ENCODE measurements around the gene ATP6V1B1.

ATP6V1B1 gene

DNA sequence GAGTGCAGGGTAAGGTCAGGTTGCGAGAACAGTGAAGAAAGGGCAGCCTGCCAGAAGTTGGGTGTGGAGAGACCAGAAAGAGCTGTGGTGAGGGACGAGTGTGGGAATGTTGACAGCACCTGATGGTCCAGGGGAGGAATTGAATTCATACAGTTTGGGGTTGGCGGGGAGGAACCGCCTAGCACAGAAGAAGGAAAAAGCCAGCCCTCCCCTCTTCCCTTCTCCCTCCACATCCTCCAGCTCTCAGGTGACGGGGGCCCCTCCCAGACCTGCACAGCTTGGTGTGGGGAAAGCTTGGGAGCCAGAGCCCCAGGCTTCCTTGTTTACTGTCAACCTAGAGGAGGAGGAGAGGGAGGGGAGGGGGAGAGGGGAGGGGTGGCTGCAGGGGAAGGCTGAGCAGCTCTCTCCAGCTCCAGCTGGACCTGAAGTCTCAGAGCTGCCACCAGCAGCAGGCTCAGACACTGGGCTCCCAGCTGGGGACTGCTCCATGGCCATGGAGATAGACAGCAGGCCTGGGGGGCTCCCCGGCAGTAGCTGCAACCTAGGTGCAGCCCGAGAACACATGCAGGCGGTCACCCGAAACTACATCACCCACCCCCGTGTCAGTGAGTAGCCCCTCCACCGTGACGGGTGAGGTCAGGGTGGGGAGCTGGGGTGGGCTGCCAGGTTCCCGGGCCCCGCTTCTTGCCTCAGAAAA, at the start of gene ATP6V1B1:
Gene ATP6V1B1 (plus strand): TSS at position 433 of the 697 bp plus-strand sequence. CDS start 55 bp downstream, at position 488.
- no peak for DNase-seq

DNA sequence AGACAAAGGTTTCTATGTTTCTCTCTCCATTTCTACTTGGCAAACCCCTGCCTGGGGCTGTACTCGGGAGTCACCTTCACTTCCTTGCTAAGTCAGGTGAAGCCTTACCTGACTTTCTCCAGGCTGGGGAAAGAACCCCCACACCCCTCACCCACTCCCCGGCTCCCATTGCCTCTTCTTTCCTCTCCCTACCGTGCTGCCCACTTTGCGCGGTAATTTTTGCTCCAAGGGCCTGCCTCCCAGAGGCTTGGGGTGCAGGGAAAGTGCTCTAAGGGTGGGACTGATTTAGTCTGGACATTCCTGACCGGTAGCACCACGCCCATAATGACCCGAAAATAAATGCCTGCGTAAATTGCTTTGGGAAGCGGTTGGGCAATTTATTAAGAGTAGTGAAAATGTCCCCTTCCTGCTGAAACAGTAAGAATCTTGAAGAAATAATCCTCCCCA, 49.1 kb upstream of the ATP6V1B1 start:
- no peak for DNase-seq

DNA sequence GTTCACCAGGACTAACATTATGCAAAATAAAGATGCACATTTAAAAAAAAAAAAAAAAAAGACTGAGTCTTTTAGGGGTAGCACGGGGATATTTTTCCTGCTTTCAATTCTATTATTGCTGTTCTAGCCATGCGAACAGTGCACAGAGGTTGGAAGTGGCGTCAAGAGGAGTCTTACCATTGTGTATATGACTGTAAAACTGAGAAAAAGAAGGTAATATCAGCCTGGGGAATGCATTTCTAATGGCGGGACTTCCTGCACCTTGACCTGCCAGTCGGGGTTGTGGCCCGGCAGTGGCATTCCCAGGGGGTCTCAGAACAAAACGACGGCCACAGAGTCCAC, 48.5 kb upstream of the ATP6V1B1 start:
- no peak for DNase-seq

DNA sequence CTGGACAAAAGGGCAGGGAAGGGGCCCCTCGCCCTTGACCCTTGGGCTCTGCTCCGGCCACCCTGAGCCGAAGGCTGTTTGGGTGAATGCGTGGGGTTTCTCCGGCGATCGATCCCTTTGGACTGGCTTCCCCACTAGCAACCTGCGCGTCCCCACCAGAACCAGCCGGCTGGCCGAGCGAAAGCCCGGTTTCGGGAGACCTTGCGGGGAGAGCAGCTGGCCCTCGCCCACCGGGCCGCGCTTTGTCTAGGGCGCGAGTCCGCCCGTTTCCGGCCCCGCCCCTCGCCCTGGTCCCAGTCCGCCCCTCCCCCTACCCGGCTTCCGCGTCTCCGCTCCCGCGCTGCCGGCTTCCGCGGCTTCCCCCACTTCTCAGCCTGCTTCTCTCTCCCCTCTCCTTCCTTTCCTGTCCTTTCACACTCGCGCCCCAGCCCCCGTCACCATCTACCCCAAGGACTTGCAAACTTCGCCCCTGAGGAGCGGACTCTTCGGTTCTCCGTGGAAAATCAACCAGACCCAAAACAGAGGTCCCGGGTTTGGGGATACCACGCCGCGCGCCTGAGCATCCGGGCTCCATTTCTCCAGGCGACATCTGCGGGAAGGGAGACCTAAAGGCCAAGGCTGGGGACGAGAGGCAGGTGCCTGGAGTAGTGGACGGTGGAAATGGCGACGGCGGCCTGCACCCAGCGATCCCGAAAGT, 48.0 kb upstream of the ATP6V1B1 start:
- DNase-seq: no peak

DNA sequence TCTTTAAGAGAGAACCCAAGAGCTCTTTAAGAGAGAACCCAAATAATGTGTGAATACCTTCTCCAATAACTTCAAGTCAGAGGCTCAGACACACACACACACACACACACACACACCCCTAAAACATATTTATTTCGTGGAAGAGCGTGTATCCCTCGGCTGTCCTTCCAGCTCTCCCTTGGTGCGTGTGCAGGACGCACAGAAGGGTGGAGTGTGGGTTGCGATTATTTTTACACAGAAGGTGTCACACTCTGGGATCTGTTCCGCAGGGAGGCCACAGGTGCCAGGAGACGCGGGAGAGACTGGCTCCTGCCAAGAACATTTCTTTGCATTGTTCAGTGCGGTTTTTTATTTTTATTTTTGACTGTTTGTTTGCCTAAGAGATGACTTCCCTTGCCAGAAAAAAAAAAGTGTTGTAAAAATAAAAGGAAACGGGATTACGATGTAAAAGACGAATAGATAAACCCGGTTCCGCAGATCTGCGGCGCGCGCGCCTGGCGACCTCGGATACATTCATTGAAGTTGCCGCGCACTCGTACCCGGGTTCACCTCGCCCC, 47.3 kb upstream of the ATP6V1B1 start:
- no peak for DNase-seq

DNA sequence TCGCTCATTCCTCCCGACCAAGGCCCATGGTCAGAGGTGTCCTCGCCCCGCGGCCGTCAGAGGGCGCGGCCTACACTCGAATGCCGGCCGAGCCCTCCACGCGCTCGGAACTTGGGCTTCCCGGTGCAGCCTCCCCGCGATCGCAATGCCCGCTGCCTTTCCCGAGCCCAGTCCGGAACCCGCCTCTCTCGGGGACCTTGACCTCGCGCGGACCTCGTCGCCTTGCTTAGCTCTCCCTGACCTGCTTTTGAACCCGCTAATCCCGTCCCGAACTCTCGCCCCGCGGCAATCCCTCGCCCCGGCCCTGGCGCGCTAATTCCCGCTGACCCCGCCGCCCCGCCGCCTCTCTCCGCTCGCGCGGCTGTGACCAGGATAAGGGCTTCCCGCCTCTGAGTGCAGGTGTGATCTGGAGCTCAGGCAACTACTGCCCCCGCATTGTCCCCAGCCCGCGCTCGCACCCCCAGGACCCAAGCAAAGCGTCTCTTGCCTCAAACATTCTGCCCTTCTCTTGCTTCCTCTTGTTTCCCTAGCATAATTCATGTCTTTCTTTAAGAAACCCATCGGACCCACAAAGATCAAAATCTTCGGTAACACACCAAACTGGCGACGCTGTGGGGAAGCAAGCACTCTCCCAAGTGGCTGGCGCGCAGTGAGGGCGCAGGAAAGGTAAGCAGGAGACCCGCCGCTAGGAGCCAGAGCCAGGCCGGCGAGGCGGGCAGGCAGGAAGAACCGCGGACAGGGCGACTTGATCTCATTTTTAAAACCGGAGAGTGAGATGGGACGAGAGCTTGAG, 46.6 kb upstream of the ATP6V1B1 start:
- no peak for DNase-seq

DNA sequence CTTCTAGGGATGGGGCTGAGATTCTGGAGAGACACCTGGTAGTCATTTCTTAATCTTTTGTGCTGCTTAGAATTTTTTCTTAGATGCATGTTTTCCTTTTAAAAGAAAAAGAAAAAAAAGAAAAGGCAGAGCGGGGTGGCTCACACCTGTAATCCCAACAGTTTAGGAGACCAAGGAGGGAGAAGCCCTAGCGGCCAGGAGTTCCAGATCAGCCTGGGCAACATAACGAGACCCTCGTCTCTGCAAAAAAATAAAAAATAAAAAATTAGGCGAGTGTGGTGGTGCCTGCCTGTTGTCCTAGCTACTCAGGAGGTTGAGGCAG, 46.0 kb upstream of the ATP6V1B1 start:
- DNase-seq: no peak

DNA sequence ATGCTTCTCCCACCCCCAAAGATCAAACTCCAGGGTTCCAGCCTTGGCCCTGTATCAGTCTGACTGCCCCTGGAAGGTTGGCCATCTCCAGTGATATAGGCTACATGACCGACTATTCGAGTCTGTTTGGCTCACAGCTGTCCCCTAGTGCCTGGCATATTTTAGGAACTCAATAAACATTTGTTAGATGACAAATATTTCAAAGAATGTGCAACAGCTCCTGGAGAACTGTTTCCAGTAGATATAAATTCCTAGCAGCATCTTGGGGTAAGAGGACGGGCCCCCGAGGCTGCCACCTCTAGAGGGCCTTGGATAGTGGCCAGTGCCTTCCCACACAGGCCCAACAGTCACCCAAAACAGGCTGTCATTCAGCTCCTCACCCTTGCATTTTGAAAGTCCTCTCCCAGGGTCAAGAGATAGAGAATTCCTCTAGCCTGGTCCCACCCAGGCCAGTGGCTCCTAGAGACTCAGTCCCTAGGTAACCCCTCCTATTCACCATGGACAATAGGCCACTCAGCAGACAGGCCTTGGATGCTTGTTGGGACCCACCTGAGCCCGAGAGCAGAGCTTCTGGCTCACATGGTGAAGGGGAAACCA, 45.1 kb upstream of the ATP6V1B1 start:
- DNase-seq: no peak

DNA sequence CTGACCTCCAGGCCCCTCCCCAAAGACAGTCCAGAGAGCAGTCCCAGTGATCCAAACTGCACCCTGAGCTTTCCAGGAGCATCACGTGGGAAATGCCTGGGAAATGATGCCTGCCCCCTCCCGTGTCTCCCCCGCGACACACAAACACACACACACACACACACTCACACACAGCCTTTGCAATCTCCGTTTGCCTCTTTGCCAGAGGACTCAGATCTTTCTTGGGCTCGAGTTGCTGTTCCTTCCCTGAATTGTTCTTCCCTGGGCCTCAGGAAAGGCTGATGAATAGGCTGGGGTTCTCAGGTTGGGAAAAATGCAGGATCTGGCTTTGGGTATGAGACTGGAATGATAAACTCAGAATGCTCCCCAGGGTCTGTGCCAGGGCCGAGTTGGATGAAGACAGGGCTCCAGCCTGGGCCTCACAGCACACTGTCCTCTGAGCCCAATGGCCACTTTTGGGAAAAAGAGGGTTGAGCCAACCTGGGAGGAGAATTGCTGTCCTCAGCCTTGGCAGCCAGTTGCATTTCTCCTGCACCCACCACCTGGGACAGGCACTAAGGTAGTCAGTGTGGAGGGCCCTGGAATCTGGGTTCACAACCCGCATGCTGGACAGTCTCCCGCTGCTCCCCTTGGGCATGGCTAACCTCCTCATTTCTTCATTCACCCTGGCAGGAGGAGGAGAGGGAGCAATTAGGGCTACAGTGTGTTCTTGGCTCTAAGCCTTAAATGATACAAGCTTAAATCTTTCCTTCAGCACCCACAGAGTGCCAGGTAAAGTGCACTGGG, 43.9 kb upstream of the ATP6V1B1 start:
- no peak for DNase-seq

DNA sequence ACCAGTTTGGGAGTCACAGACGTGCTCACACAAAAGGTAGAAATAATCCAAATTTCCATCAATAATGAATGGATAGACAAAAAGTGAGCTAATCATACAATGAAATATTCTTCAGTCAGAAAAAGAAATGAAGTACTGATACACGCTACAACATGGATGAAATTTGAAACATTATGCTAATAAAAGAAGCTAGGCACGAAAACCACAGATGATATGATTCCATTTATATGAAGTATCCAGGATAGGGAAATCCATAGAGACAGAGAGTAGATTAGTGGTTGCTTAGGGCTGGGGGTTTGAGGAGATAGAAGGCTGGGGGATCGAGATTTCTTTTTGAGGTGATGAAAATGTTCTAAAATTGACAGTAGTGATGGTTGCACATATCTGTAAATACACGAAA, 43.0 kb upstream of the ATP6V1B1 start:
- DNase-seq: no peak

DNA sequence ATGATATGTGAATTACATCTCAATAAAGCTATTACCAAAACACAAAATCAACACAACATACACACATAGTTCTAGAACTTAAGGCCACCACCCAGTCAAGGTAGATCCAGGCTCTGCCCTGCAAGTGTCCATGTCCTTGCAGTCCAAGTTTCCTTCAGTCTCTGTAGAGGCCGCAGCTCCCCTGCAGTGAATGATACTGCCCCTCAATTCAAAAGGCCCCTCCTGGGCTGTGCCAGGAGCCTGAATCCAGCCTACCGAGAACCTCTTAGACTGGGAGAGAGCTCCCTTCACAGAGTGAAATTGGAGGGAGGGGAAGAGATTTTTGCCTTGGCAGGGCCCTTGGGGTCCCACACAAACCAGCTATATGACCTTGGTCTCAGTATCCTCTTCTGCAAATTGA, 42.5 kb upstream of the ATP6V1B1 start:
- DNase-seq: no peak

DNA sequence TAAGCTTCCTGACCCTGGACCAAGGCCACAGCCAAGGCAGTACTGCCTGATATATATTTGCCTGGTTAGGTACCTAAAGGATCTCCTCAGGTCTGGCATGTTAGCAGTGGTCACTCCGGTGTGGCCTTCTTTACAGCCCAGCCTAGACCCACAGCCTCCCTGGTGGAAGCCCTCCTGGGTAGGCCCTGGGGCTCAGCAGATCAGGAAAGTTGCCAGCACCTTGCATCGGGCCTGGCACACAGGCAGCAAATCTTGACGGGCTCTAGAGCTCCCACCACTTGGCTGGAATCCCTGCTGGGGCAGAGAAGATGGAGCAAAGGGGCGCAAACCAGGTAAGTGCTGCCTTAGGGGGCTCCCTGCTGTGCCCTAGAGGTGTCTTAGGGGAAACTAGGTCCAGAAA, 40.9 kb upstream of the ATP6V1B1 start:
- DNase-seq: no peak

DNA sequence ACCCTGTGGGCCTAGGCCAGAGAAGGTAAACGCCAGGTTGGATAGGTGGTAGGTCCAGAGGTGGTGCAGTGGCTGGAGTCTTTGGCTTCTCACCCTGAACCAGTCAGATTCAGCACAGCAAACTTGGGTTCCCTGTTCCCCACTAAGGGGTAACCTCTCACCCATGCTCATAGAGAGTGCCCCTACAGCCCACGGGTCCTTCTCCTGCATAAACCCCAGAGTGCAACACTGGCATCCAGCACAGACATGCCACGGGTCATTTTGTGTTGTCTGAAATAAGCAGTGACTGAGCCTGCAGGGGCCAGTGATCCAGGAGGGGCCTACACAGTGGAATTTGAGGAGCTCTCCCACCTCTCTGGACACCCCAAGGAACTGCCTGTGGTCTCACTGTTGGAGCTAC, 40.5 kb upstream of the ATP6V1B1 start:
- DNase-seq: no peak

DNA sequence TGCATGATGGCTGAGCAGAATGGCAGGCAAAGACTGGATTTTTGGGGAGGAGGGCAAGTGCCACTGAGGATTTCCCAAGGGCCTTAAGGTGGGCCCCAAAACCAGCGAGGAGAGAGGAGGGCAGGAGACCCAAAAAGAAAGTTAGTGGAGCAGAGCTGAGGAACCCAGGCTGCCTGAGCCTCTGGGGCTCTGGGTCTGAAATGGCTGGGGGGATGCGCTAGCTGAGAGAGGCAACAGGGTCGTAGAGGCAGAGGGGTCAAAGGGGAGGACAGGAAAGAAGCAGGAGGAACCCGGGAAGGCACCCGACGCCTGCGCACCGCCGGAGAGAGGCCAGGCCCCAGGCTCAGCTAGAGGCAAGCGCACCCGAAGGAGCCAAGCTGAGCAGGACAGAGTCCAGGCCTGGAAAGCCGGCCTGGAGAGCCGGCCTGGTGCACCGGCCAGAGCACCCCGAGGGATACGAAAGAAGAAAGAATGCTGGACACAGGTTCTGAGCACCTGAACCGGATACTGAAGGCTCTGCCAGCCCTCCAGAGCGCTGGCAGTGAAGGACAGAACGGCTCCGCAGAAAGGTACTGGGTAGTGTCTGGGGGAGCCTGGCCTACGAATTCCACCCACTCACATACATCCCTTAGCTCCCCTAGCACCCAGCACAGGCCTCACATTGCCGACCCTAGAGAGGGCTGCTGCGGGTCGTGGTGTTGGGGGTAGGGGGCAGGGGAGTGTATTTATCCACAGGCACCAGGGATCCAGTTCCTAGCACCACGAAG, 39.5 kb upstream of the ATP6V1B1 start:
- DNase-seq: no peak

DNA sequence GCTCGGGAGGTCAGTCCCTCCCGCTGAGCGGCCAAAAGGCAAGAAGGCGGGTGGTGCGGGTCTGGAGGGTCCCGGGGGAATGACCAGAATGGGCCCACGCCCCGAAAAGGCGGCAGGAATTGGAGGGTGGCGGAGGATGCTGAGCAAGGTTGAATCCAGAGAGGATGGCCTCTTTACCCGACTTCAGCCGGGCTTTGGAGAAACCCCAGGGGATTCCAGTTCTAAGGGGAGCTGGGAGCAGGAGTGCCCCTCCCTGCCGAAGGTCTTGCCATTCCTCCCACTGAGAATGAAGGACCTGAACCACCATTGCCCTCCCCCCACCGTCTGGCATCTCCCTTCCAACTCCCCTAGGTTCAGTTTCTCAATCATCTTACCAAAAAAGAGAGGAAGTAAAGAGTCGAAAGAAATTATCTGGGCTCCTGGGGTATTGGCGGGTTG, 38.9 kb upstream of the ATP6V1B1 start:
- DNase-seq: no peak

DNA sequence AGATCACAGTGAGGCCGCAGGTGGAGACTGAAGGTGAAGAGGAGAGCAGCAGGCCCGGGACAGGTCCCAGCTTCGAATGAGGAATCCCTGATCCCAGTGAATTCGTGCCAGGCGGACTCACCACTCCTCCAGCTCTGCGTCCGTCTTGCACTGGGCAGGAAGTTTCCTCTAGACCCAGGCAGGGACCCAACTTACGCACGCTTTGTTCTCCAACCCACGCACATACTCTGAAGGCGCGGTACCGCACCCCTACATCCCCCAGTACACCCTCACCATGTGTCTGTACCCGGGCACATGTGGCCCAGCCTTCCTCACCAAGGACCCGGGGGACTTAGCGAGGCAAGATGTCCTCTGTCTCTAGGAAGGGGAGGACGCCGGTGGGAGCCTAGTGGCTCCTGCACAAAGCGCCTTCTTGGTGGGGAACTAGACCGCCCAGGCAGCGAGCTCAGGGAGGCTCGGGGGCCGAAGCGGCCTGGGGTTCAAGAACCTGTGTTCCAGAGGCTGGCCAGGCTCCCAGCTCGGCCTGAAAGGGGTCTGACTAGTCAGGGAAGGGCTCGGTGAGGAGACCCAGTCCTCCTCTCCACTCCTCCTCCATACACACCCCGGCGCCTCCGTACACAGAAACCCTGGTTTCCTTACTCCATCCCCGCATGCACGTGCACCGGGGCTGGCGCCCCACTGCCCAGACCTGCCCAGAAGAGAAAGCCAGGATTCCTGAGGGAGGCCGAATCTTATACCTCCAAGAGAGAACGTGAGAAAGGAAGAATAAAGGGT, 38.3 kb upstream of the ATP6V1B1 start:
- no peak for DNase-seq

DNA sequence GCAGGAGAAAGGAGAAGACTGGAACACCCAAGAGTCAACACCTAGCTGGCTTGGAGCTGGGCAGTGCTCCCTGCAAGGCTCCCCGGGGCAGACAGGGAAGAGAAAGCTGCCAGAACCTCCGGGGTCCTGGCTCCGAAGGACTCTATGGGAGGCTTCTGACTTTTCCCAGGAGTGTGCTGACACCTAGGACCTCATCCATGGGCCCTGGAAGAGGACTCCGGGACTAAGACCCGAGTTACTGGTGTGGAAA, 37.8 kb upstream of the ATP6V1B1 start:
- no peak for DNase-seq

DNA sequence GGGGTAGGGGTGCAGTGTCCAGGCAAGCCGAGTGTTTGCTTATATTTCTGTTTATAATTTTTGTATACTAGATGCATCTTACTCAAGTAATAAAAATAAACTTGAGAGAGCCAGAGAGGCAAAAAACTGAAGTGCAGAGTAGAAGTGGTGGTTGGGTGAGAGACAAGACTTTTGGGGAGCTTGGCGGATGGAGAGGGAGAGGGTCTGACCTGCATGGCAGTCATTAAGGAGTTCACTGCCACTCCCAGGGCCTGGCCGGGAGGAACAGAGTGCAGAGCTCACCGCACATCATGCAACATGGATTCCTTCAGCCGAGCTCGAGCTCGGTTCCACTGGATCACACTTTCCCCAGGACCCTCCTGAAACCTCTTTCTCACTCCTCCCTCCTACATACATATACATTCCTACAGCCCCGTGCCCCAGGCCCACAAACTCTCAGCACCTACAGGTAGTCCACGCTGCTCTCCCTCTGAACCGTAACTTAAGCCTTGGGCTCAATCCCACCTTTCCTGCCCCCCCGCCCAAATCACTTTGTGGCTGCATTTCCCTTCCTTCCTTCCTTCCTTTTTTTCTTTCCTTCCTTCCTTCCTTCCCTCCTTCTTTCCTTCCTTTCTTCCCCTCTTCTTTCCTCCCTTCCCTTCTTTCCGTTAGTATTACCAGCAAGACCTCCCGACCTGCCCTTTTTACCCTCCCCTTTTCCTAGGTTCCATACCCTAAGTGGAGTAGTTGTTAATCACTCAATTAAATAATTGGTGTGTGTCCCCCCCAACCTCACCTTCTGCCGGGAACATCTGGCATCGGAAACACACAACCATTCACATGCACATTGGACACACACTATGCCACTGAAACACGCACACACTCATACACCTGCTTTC, 37.1 kb upstream of the ATP6V1B1 start:
- no peak for DNase-seq

DNA sequence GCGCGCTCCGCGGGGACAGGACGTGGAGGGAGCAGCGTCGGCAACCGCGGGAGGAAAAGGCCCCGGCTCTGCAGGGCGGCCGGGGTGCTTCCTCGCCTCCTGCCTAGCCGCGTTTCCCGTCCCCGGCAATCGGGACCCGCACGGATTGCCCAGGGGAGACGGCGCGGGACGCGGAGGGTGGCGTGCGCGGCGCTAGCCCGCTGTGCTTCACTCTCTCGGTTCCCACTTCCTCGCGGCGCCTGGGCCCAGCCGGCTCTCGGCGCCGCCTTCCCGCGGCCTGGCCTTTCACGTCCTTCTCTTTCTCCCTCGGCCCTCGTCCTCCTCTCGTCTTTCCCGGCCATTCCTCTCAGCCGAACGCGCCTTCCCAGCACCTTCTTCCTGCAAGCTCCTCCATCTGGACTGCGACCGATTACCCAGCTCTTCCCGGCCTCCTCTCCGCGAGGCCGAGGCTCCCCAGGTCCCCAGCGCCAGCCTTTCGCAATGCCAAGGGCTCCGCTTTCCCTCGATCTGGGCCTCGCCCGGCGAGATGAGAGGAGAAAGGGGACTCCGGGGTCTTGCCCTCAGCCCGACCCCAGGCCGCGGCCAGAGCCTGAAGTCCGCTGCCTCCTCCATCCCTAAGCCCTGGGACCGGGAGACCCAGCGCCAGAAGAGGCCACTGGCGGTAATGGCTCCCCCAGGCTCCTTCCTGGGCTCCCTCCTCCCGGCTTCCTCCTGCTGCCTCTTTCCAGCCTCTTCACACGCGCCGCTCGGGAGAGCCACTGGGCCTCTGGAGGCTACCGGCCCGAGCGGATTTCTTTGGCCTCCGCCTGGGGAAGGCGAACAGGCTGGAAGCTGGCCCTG, 34.3 kb upstream of the ATP6V1B1 start:
- peak in 1 of 2 experiments; percentile 51 for DNase-seq

Data from SW 1271 (cell line).